Measurements from ENCODE around the gene MARCHF4.

DNA sequence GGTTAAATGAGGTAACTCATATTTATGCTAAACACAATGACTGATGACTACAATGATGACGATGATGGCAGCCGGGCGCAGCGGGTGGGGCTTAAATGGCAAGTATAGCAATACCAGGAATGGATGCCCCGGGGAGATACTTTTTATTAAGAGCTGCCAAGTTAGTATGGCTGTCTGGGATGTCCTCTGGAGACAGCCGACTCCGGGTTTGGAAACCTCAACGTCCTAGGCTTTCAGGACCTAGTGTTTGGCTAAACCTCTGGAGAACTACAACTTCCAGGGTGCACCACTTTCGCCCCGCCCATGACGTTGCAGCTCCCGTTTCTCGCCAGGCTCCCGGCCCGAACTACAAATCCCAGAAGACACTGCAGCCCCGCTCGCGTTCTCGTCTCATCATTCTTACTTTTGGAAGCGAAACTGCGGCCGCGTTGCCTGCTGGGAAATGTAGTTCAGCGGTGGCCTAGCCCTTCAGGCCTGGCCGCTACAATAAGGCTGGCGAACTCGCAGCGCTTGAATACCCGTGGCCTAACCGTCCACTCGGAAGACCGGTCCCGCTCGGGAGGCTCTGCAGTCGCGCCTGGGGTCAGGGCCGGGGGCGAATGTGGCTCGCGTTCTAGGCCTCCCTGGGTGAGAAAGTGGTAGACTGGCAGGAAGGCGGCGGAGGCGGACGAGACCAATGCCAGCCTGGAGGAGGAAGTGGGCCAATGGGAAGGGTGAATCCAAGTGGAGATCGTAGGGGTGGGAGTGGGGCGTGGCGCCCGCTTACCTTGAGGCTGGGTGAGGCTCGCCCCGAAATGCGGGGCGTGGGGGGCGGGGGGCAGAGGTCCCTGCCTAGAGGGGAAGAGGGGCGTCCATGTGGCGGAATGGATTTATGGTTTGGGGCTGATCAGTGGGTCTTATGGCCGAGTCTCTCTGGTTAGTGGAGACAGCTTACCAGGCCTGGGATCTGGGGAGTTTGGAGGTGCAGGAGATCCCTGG lies 40.0 kb upstream of the MARCHF4 start, which contains the start of gene SMARCAL1:
- TF ChIP-seq, protein P1, sequence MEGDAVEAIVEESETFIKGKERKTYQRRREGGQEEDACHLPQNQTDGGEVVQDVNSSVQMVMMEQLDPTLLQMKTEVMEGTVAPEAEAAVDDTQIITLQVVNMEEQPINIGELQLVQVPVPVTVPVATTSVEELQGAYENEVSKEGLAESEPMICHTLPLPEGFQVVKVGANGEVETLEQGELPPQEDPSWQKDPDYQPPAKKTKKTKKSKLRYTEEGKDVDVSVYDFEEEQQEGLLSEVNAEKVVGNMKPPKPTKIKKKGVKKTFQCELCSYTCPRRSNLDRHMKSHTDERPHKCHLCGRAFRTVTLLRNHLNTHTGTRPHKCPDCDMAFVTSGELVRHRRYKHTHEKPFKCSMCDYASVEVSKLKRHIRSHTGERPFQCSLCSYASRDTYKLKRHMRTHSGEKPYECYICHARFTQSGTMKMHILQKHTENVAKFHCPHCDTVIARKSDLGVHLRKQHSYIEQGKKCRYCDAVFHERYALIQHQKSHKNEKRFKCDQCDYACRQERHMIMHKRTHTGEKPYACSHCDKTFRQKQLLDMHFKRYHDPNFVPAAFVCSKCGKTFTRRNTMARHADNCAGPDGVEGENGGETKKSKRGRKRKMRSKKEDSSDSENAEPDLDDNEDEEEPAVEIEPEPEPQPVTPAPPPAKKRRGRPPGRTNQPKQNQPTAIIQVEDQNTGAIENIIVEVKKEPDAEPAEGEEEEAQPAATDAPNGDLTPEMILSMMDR (optimal IDR thresholded peaks at IDR 0.05 in 1 of 3, IDR thresholded peaks at IDR 0.05 in 1 of 3, conservative IDR thresholded peaks at IDR 0.05 in 1 of 3; ENCODE audit: extremely low read depth in 1 of 3, insufficient read depth in 2 of 3, low read length in 3 of 3), result no peak
- TF ChIP-seq EZH2 (IDR thresholded peaks at IDR 0.05; ENCODE audit: low read length), result no peak
